ENCODE data around the gene GJD4. TPM values are rescaled to one million over a fixed set of nuclear protein-coding genes. Genes with fewer than 3 reads are reported as not detected.

GJD4 gene
- total RNA-seq, 1 experiment from 2014 or later: not detected

DNA sequence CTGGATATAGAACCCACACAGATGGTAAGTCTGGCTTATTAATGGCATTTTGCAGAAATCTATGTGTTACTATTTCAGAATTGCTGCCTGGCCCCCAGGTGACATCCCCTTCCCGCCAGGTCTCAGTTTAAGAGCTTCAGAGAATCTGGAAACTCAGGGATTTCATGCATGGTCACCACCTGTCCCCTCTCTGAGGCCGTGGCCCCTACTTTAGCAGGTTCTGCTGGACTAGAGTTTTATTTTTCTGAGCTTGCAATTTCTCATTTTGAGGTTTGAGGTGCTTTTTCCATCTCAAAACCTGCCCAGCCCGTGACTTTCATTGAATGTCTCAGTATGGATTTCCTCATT is 24.7 kb upstream of the GJD4 start:
- intact Hi-C loops (cut with micrococcal nuclease): no loop called here
- Mint-ChIP-seq H3K4me3 (ENCODE audit: unreplicated experiment) (no peak overlapping the region), H3K27me3 (ENCODE audit: insufficient read depth, unreplicated experiment) (no peaks in the 10 kb centered on the region), H3K9me3 (ENCODE audit: unreplicated experiment) (no peaks in the 10 kb centered on the region), H3K27ac (ENCODE audit: low read depth, unreplicated experiment) (no peak overlapping the region), H3K36me3 (ENCODE audit: insufficient read depth, unreplicated experiment) (peaks cover 21% of the 10 kb centered on the region), H3K4me1 (ENCODE audit: insufficient read depth, unreplicated experiment) (no peaks in the 10 kb centered on the region)
- TF ChIP-seq, protein P1, sequence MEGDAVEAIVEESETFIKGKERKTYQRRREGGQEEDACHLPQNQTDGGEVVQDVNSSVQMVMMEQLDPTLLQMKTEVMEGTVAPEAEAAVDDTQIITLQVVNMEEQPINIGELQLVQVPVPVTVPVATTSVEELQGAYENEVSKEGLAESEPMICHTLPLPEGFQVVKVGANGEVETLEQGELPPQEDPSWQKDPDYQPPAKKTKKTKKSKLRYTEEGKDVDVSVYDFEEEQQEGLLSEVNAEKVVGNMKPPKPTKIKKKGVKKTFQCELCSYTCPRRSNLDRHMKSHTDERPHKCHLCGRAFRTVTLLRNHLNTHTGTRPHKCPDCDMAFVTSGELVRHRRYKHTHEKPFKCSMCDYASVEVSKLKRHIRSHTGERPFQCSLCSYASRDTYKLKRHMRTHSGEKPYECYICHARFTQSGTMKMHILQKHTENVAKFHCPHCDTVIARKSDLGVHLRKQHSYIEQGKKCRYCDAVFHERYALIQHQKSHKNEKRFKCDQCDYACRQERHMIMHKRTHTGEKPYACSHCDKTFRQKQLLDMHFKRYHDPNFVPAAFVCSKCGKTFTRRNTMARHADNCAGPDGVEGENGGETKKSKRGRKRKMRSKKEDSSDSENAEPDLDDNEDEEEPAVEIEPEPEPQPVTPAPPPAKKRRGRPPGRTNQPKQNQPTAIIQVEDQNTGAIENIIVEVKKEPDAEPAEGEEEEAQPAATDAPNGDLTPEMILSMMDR (IDR thresholded peaks at IDR 0.05; ENCODE audit: unreplicated experiment): no peak
- POLR2A ChIA-PET: no interaction called here
- BruUV-seq (replicated peaks): no TSS peak
- CTCF ChIA-PET: interaction anchor here (0.9 to 1.7 kb wide), 4 partner anchors 16 to 1199 kb away, joined by 3 to 10 read pairs (median 3); no protein-coding TSS in a partner anchor
- DNase-seq (ENCODE audit: unreplicated experiment): no peak

GRCh38 chr10:35581655-35582054 is 23.5 kb upstream of the GJD4 start:
- ChIA-PET CTCF (no interaction called here), POLR2A (no interaction called here)
- no TSS peak for BruUV-seq (replicated peaks)
- H3K4me1 Mint-ChIP-seq (ENCODE audit: insufficient read depth, unreplicated experiment): peaks cover 6% of the 10 kb centered on the region
- intact Hi-C loops (cut with micrococcal nuclease): no loop called here
- TF ChIP-seq, protein P1 (IDR thresholded peaks at IDR 0.05; ENCODE audit: unreplicated experiment): no peak
- no peaks in the 10 kb centered on the region for H3K9me3 Mint-ChIP-seq (ENCODE audit: unreplicated experiment)
- no peak overlapping the region for H3K4me3 Mint-ChIP-seq (ENCODE audit: unreplicated experiment)
- H3K36me3 Mint-ChIP-seq (ENCODE audit: insufficient read depth, unreplicated experiment): peaks cover 11% of the 10 kb centered on the region
- peaks cover under 1% of the 10 kb centered on the region for H3K27me3 Mint-ChIP-seq (ENCODE audit: insufficient read depth, unreplicated experiment)
- no peak for DNase-seq (ENCODE audit: unreplicated experiment)
- H3K27ac Mint-ChIP-seq (ENCODE audit: low read depth, unreplicated experiment): no peak overlapping the region

DNA sequence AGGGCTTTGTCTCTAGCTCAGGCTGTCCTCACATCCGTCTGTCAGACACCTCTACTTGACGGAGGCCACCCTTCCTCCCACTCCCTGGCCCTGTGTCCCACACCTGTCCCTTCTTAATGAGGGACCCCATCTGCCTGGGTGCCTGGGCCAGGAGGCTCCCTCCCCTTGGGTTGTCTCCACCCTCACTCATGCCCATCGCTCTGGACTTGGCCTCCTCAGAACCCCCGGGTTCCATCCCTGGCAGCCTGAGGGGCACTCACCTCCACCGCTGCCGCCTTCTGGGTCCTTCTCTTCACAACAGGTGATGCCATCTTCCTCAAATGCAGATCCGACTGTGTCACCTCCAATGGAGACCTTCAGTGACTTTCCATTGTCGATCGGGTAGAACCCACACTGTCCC is 20.2 kb upstream of the GJD4 start:
- DNase-seq (ENCODE audit: unreplicated experiment): no peak
- Mint-ChIP-seq H3K27me3 (ENCODE audit: insufficient read depth, unreplicated experiment) (peaks cover 16% of the 10 kb centered on the region), H3K9me3 (ENCODE audit: unreplicated experiment) (no peaks in the 10 kb centered on the region), H3K4me1 (ENCODE audit: insufficient read depth, unreplicated experiment) (peaks cover 6% of the 10 kb centered on the region), H3K36me3 (ENCODE audit: insufficient read depth, unreplicated experiment) (no peaks in the 10 kb centered on the region), H3K4me3 (ENCODE audit: unreplicated experiment) (no peak overlapping the region), H3K27ac (ENCODE audit: low read depth, unreplicated experiment) (no peak overlapping the region)
- BruUV-seq (replicated peaks): no TSS peak
- TF ChIP-seq, protein P1 (IDR thresholded peaks at IDR 0.05; ENCODE audit: unreplicated experiment): no peak
- ChIA-PET CTCF (no interaction called here), POLR2A (no interaction called here)
- intact Hi-C loops (cut with micrococcal nuclease): no loop called here

GRCh38 chr10:35585356-35585755 is 19.8 kb upstream of the GJD4 start:
- Mint-ChIP-seq H3K27me3 (ENCODE audit: insufficient read depth, unreplicated experiment) (peaks cover 16% of the 10 kb centered on the region), H3K4me3 (ENCODE audit: unreplicated experiment) (no peak overlapping the region), H3K27ac (ENCODE audit: low read depth, unreplicated experiment) (no peak overlapping the region), H3K36me3 (ENCODE audit: insufficient read depth, unreplicated experiment) (no peaks in the 10 kb centered on the region), H3K4me1 (ENCODE audit: insufficient read depth, unreplicated experiment) (peaks cover 6% of the 10 kb centered on the region), H3K9me3 (ENCODE audit: unreplicated experiment) (no peaks in the 10 kb centered on the region)
- POLR2A ChIA-PET: no interaction called here
- TF ChIP-seq, protein P1 (IDR thresholded peaks at IDR 0.05; ENCODE audit: unreplicated experiment): no peak
- CTCF ChIA-PET: no interaction called here
- intact Hi-C loops (cut with micrococcal nuclease): no loop called here
- DNase-seq (ENCODE audit: unreplicated experiment): no peak
- BruUV-seq (replicated peaks): no TSS peak

All from MCF 10A (cell line).